Parathyroid adenoma (tissue), 2 donors: ENCODE measurements around the gene SLC2A6.

Source experiments
- H2AFZ ChIP-seq: fragments of 300-600 bp; sonication (generic); one replicate; pipeline ENCODE4 v1.7.0; 2017; ENCODE audit warnings: antibody characterized with exemption, mild to moderate bottlenecking
- H3K27ac ChIP-seq: fragments of 300-600 bp; sonication (generic); one replicate; pipeline ENCODE4 v1.7.0; 2017
- H3K27me3 ChIP-seq: fragments of 300-600 bp; sonication (generic); one replicate; pipeline ENCODE4 v1.7.0; 2017; ENCODE audit warnings: low read length; ENCODE audit not compliant: control insufficient read depth, insufficient read depth
- H3K36me3 ChIP-seq: fragments of 300-600 bp; sonication (generic); one replicate; pipeline ENCODE4 v1.7.0; 2017; ENCODE audit warnings: low read length; ENCODE audit not compliant: control insufficient read depth, insufficient read depth
- H3K4me1 ChIP-seq: fragments of 300-600 bp; sonication (generic); one replicate; pipeline ENCODE4 v1.7.0; 2017; ENCODE audit warnings: control low read depth
- H3K4me2 ChIP-seq: fragments of 300-600 bp; sonication (generic); one replicate; pipeline ENCODE4 v1.7.0; 2017; ENCODE audit warnings: low read length
- H3K4me3 ChIP-seq: fragments of 300-600 bp; sonication (generic); one replicate; pipeline ENCODE4 v1.7.0; 2017; ENCODE audit warnings: low read depth, low read length
- H3K79me2 ChIP-seq: fragments of 300-600 bp; sonication (generic); one replicate; pipeline ENCODE4 v1.7.0; 2017; ENCODE audit warnings: control low read depth
- H3K9ac ChIP-seq: fragments of 300-600 bp; sonication (generic); one replicate; pipeline ENCODE4 v1.7.0; 2017; ENCODE audit warnings: mild to moderate bottlenecking
- H3K9me3 ChIP-seq: fragments of 300-600 bp; sonication (generic); one replicate; pipeline ENCODE4 v1.7.0; 2017; ENCODE audit warnings: low read length; ENCODE audit not compliant: control insufficient read depth
- CTCF ChIP-seq: fragments of 300-600 bp; sonication (generic); IDR thresholded peaks from one replicate; pipeline ENCODE4 v1.7.0; 2017; ENCODE audit warnings: antibody characterized with exemption, mild to moderate bottlenecking
- donor health status: primary hyperparathyroidism.

SLC2A6 gene

GRCh38 chr9:133490865-133491655, 12.2 kb upstream of the SLC2A6 start:
- Histone ChIP-seq H3K4me3 (no peak overlapping the region), H3K36me3 (no peaks in the 10 kb centered on the region), H3K79me2 (no peaks in the 10 kb centered on the region), H2AFZ (no peak overlapping the region), H3K9me3 (no peaks in the 10 kb centered on the region), H3K4me2 (no peak overlapping the region), H3K27me3 (no peaks in the 10 kb centered on the region), H3K27ac (no peak overlapping the region), H3K9ac (no peak overlapping the region), H3K4me1 (no peaks in the 10 kb centered on the region)
- TF ChIP-seq CTCF: no peak

- H3K27ac ChIP-seq: no peak overlapping the region
- H3K9me3 ChIP-seq: no peaks in the 10 kb centered on the region
- no peak overlapping the region for H2AFZ ChIP-seq
- H3K4me1 ChIP-seq: no peaks in the 10 kb centered on the region
- no peaks in the 10 kb centered on the region for H3K79me2 ChIP-seq
- H3K9ac ChIP-seq: no peak overlapping the region
- H3K27me3 ChIP-seq: no peaks in the 10 kb centered on the region
- H3K4me3 ChIP-seq: no peak overlapping the region
- H3K4me2 ChIP-seq: no peak overlapping the region
- H3K36me3 ChIP-seq: no peaks in the 10 kb centered on the region
- no peak for TF ChIP-seq CTCF
Measured at GRCh38 chr9:133490201-133490681, 11.3 kb upstream of the SLC2A6 start.

- no peaks in the 10 kb centered on the region for H3K4me1 ChIP-seq
- H2AFZ ChIP-seq: no peak overlapping the region
- no peak overlapping the region for H3K4me2 ChIP-seq
- no peak for TF ChIP-seq CTCF
- H3K9me3 ChIP-seq: no peaks in the 10 kb centered on the region
- no peak overlapping the region for H3K9ac ChIP-seq
- H3K27me3 ChIP-seq: no peaks in the 10 kb centered on the region
- no peak overlapping the region for H3K27ac ChIP-seq
- H3K4me3 ChIP-seq: no peak overlapping the region
- no peaks in the 10 kb centered on the region for H3K79me2 ChIP-seq
- no peaks in the 10 kb centered on the region for H3K36me3 ChIP-seq
Measured at GRCh38 chr9:133489253-133490190, 10.6 kb upstream of the SLC2A6 start.

- H3K9me3 ChIP-seq: no peaks in the 10 kb centered on the region
- no peak for TF ChIP-seq CTCF
- no peak overlapping the region for H3K4me3 ChIP-seq
- no peak overlapping the region for H2AFZ ChIP-seq
- H3K27ac ChIP-seq: no peak overlapping the region
- H3K36me3 ChIP-seq: no peaks in the 10 kb centered on the region
- no peak overlapping the region for H3K9ac ChIP-seq
- no peaks in the 10 kb centered on the region for H3K79me2 ChIP-seq
- no peaks in the 10 kb centered on the region for H3K27me3 ChIP-seq
- H3K4me2 ChIP-seq: no peak overlapping the region
- H3K4me1 ChIP-seq: no peaks in the 10 kb centered on the region
Measured at GRCh38 chr9:133488686-133489252, 9.9 kb upstream of the SLC2A6 start.
